IPS DF 19.7 (cell line): ENCODE data around the gene RARS1.
"Not testable (repeated sequence)": the region's sequence is repeated elsewhere in the genome, so short reads cannot be mapped to it uniquely, and the experiment has no call there.

Experiments
- DNase-seq: peaks from one replicate; pipeline ENCODE4 v3.0.0-alpha.2; 2013; ENCODE audit warnings: low read depth, low spot score

Gene RARS1

DNA sequence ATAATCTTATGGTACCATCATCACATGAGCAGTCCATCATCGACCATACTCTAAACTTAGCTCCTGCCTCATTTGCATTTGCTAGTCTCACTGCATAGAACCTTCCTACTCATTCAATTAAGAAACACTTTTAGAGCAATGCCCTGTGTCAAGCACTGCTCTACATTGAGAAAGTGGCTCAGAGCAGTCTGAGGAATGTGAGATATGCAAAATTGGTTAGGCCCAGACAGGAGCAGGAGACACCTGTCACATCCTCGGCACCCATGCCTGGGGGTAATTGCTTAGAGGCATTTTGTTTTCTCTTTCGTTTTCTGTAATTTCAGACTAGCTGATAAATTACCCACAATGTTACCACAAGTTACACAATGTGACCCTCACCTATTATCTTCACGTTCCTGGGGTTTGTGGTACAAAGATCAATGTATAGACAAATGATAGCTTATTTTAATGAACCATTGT lies 4.9 kb upstream of the RARS1 start:
- DNase-seq, result no peak

DNA sequence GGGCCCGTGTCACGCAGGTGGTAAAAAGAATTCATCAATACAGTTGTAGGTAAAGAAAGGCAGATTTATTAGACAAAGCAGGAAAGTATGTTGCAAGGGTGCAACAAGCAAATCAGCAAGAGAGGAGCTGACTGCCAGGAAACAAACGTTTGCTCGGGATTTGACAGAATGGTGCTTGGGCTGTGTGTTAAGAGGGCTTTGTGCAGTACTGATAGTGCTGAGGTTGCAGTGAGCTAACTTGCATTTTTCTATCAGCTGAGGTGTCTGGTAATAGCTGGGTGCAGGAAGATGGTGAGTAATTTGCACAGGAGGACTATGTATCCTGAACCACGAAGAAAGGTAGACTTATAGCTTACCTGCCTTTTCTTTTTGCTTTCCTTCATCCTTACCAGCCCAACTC lies 3.9 kb upstream of the RARS1 start:
- DNase-seq, result no peak

DNA sequence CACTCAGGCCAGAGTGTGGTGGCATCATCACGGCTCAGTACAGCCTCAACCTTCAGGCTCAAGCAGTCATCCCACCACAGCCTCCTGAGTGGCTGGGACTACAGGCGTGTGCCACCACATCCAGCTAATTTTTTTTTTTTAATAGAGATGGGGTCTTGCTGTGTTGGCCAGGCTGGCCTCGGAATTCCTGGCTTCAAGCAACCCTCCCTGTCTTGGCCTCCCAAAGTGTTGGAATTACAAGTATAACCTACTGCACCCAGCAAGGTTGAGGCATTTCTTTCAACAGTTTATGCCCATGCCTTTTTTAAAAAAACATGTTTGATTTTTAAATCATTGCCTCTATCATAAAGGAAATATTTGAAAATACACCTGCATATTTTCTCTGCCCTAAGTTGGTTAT lies 2.8 kb downstream of the RARS1 start:
- no peak for DNase-seq

DNA sequence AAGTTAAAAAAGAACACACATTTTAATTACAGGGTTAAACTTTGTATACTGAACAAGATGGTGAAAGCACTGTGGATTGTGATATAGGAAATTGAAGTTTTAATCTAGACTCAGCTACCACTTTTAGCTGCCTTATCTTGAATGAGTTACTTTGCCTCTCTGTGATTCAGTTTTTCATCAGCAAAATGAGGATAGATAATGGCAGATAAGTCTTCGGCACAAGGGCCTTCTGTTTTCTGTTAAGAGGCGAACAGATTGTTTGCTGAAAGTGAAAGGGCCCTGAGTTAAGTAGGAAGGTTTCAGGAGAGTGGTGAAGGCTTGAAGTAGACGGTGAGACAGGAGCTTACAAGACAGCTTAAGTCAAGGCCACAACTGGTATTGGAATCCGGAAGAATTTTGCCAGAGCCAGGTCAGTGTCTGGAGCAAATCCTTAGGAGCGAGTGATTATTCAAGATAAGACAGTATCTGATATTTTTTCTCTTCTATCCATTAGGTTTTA lies 7.8 kb downstream of the RARS1 start:
- no peak for DNase-seq

DNA sequence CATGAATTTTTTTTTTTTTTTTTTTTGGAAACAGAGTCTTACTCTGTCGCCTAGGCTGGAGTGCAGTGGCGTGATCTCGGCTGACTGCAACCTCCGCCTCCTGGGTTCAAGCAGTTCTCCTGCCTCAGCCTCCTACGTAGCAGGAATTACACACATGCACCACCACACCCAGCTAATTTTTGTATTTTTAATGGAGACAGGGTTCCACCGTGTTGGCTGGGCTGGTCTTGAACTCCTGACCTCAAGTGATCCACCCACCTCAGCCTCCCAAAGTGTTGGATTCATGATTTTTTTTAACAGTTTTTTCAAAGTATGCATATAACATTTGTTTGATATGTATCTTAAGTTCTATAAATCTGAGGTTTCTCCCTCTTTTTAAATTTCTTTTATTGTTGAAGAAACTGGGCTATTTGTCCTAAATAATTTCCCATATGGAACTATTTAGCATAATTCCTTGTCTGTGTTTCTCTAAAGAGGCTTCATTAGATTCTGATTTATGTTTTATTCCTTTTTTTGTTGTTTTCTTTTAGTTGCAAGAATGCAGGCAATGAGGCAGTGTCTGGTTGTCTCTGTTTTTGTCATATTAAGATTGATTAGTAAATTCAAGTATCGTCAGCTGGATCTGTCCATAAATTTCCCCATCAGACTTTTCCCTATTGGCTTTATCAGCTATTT lies 16.4 kb downstream of the RARS1 start:
- no peak for DNase-seq

DNA sequence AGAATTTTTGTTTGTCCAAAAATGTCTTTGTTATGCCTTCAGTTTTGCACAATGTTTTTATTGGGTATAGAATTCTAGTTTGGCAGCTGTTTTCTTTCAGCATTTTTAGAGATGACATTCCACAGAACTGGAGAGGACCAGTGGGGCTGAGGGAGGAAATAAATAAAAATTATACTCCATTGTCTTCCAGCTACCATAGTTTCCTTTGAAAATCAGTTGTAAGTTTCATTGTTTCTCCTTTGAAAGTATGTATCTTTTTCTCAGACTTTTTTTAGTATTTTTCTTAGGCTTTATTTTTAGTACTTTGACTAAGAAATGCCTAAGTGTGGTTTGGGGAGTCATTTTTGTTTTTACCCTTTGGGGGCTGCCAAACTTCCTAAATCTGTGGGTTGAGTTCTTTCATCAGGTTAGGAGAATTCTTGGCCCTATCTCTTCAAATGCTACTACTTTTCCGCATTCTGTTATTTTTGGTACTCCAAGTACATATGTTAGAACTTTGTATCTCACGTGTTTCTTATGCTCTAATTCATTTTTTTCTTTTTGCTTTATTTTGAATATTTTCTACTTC lies 27.7 kb downstream of the RARS1 start:
- no peak for DNase-seq

DNA sequence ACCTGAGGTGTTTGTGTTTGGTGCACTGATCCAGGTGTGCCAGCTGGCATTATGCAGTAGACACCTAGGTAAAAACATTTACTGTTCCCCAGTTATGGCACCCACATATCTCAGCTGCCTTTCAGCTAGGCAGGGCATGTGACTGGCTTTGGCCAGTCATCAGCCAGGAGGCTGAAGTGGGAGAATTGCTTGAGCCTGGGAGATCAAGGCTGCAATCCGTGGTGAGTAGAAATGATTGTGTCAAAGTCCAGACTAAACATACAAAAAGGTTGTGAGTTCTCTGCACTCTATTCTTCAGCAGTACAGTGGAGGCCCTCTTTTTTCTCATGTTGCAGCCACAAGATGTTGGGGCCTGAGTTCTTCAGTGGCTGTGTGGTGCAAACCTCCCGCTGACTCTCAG lies 39.6 kb downstream of the RARS1 start:
- DNase-seq, result no peak

DNA sequence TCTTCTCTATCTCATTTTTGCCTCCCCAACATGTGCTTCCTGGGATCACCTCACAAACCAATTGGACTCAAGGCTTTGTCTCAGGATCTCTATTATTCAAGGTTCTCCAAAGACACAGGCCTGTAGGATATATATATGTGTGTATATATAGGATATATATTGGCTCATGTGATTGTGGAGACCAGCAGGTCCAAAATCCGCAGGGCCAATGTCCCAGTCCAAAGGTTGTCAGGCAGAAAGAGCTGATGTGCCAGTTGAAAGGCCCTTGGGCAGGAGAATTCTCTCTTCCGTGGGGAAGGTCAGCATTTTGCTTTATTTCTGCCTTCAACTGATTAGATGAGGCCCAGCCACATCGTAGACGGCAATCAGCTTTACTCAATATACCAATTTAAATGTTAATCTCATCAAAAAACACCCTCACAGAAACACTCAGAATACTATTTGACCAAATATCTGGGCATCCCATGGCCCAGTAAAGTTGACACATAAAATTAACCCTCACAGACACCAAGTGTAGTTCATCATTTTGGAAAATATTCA lies 41.6 kb downstream of the RARS1 start:
- no peak for DNase-seq

DNA sequence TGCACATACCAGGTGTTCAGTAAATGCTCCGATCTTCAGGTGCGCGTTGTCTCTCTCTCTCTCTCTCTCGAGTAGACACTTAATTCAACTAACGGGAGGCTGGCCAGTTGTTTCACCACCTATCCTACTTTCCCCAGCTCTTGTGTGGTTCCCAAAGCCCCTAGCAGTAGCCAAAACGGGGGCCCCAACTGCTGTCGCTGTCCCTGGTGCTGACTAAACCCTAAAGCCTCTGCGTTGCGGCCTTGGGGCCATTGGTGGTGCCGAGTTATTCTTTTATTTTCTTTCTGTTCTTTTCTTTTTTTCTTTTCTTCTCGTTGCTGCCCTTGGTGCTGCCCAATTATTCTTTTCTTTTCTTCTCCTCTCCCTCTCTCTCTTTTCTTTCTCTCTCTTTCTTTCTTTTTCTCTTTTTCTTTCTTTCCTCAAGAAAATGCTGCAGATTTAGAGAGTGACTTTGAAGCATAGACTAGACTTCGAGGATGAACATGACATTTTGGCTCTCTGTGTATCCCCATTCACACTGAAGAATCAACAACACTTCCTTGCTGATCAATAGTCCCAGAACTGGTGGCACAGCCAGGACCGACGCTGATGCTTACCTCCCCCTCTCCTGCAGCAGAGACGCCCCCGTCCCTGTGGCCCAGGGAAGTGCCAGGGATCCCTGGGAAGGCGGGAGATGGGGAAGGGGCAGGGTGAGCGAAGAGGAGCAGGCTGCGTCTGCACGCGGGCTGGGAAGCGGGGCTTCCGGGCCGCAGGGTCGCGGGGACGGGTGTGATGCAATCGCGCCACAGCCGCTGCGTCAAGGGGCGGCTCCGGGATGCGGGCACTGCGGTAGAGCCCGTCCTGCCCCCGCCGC lies 42.5 kb downstream of the RARS1 start, which contains the start of gene FBLL1:
FBLL1 (plus strand) TSS at position 785 of the 853 bp plus-strand sequence. CDS start 200 bp downstream, outside the sequence.
- no peak for DNase-seq

DNA sequence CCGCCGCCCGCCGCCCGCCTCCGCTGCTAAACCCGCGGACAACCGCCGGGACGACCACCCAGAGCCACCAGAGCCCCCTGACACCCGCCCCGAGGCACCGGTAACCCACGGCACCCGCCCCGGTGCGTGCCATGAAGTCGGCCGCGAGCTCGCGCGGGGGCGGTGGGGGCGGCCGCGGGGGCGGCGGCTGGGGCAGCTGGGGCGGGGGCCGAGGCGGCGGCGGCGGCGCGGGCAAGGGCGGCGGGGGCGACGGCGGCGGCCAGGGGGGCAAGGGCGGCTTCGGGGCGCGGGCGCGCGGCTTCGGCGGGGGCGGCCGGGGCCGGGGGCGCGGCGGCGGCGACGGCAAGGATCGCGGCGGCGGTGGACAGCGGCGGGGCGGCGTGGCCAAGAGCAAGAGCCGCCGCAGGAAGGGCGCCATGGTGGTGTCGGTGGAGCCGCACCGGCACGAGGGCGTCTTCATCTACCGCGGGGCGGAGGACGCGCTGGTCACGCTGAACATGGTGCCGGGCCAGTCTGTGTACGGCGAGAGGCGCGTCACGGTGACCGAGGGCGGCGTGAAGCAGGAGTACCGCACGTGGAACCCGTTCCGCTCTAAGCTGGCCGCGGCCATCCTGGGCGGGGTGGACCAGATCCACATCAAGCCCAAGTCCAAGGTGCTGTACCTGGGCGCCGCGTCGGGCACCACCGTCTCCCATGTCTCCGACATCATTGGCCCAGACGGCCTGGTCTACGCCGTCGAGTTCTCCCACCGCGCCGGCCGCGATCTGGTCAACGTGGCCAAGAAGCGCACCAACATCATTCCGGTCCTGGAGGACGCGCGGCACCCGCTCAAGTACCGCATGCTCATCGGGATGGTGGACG lies 43.3 kb downstream of the RARS1 start:
- no peak for DNase-seq

DNA sequence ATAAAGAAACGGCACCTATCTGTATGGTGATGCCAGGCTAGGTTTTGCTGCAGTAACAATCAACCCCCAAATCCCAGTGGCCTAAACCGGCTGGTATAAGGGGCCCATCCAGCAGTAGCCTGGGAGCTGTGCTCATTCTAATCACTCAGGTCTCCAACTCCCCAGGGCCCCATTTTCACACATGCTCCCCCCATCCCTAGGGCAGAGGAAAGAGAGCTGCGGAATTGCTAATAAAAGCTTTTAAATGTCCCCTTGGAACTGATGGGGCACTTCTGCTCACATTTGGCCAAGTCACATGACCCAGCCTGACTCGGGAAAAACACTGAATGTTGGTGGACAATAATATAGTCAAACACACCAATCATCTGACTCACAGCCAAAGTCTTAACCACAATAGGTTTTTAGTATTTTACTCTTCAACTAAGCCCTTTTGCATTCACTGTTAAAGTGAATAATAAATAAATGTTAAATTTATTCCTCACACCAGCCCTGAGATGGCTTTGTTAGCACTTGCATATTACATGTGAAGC lies 44.4 kb downstream of the RARS1 start:
- no peak for DNase-seq

DNA sequence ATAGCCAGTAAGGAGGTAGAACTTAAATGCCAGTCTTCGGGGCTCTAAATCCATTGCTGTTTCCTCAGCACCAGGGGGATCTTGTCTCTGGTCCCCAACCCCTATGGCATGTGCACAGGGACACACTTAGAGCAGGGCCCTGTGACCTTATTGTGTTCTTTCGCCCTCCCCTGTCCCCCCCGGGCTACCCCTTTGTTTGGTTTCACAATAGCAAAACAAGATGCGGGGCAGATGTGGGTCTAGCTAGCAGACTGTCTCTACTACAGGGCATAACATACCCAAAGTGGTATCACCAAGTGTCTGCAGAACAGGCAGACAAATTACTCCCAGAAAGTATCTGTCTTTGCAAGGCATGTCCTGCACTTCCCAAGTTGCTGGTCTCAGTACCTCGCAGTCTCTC lies 44.9 kb downstream of the RARS1 start:
- no peak for DNase-seq

DNA sequence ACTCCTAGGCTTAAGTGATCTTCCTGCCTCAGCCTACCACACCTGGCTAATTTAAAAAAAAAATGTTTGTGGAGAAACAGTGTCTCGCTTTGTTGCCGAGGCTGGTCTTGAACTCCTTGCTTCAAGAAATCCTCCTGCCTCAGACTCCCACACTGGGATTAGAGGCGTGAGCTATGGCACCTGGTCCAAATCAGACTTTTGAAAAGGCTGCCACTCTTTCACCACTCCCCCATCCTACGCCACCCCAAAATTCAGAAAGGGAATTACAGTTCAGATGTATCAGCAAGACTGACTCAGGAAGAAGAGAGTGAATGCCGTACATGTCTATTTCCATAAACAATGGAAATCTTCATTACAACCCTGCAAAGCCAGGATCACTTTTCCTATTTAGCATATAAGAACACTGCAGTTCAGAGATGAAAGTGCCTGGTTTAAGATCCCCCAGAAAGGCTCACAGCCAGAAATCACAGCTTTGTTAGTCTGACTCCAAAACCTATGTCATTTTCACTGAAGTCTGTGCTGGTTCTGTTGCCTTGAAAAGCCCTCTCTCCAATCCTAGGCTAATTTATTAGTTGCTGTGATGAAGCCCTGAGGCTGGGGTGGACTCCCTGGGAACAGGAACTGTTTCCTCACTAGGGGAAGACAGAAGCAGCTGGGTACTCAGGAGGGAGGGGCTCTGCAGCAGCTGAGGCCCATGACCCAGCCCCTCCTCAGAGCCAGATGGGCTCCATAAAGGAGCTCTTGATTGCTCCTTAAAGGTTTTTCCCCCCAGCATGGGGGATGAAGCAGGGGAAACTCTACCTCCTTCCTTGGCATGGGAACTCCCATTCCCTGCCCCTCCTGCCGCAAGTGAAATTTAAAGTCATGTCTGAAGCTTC lies 46.0 kb downstream of the RARS1 start:
- no peak for DNase-seq

DNA sequence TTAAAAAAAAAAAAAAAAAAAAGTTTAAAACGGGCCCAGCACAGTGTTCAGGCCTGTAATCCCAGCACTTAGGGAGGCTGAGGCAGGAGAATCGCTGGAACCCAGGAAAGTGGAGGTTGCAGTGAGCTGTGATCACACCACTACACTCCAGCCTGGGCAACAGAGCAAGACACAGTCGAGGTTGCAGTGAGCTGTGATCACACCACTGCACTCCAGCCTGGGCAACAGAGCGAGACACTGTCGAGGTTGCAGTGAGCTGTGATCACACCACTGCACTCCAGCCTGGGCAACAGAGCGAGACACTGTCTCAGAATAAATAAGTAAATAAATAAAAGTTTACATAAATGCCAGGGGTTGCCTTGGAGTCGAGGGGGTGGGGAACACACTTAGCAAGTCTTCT lies 48.1 kb downstream of the RARS1 start:
- not testable (repeated sequence) for DNase-seq

DNA sequence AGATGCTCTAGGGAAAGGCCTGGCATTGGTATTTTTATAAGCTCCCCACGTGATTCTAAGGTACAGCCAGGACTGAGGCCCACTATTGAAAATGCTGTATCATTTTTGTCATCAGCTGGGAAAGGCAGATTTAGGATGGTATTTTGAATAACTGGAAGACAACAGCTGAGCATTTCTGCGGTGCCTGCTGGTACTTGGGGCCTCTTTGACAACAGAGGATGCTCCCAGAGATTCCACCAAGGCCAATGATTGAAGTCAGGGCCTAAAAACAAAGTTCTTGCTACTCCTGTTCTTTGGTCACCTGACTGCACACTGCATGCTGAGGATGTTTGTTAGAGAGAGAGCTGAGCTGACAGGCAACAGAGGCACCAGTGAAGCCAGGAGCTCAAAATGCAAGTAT lies 50.9 kb downstream of the RARS1 start:
- DNase-seq, result no peak

DNA sequence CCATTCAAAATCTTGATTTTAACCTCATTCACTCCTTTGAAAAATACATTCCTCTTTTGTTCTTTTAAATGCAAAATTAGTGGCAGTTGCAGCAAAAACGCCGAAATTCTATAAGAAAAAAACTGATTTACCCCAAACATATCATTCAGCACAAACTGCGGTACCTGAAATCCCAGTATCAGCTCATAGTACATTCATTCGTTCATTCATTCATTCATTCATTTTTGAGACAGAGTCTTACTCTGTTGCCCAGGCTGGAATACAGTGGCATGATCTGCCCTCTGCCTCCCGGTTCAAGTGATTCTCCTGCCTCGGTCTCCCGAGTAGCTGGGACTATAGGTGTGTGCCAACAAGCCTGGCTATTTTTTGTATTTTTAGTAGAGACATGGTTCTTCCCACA lies 63.3 kb downstream of the RARS1 start:
- no peak for DNase-seq

DNA sequence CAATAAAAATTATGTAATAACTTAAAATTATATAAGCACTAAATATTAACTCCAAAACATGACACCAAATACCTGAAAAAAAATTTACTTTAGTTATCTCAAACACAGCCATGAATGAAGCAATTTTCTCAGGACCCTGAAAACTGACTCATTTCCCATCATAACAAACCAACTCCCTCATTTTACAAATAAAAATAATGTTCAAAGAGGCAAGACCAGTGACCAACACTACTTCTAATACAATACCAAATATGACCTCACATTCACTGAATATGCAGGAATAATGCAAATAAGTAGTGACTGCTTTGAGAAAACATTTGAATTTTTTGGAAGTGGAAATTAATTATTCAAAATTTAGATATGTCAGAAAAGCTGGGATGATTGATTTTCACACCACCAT lies 64.4 kb downstream of the RARS1 start:
- no peak for DNase-seq

DNA sequence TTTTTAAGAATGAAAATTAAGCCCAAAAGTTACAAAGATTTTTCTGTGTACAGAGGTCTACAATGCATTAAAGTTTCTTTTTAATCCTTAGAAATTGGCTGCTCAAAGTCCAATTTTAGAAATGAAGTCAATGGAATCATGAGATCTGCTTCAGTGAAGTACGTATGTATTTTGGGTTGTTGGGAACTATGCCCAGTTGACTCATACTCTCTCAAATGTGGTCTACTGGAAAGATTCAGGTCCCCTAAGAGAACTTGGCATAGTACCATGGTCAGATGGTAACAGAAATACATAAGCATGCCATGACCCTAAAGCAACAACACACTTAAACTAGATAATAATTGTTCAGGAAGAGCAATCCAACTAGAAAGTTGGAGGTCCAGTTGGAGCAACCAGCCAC lies 65.9 kb downstream of the RARS1 start:
- DNase-seq, result no peak

DNA sequence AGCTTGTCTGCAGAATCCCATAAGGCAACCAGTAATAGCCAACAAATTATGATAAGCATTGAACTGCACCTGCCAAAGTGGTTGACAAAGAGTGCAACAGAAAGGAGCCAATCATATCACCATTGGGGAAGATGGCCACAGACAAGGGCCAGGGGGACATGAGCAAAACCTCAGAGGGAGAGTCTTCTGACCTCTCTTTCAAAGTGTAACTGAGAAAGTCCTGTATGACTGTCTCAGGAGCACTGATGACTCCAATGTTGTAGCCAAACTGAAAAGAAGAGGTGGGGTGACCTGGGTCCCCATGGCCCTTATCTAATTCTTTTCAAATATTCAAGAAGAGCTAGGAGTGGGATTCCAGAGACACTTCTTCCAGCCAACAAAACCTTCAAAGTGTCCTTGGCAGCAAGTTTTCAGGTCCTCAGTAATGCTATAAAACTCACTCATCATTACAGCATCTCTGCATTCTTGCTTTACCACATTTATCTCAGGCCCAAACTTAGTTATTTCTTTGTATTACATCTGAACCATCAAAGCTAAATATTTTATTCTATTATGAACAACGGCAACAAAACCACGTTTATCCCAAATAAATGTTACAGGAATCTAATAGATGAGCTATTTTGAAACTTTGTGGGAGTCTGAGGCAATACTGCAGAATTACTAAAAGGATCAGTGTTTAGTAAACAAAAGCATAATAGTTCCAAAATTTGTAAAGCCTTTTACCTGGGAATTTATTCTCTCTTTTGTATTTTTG lies 67.3 kb downstream of the RARS1 start:
- DNase-seq, result no peak
